ENCODE results near the gene LIMCH1.

GRCh38 chr4:41741354-41741753, 203.4 kb downstream of the LIMCH1 start:
- TF ChIP-seq CTCF (conservative IDR thresholded peaks at IDR 0.05; ENCODE audit: low read length) (no peak), EZH2phosphoT487 (IDR thresholded peaks at IDR 0.05; ENCODE audit: borderline replicate concordance, low read depth, low read length) (no peak)
